HG02870 (cell line): ENCODE results near the gene OPCML.

Source experiments
- ATAC-seq: cut with Tn5 transposase; IDR thresholded peaks from one replicate; pipeline ENCODE4 v1.9.1; 2021; ENCODE audit warnings: mild to moderate bottlenecking, moderate library complexity; ENCODE audit not compliant: unreplicated experiment

OPCML gene

DNA sequence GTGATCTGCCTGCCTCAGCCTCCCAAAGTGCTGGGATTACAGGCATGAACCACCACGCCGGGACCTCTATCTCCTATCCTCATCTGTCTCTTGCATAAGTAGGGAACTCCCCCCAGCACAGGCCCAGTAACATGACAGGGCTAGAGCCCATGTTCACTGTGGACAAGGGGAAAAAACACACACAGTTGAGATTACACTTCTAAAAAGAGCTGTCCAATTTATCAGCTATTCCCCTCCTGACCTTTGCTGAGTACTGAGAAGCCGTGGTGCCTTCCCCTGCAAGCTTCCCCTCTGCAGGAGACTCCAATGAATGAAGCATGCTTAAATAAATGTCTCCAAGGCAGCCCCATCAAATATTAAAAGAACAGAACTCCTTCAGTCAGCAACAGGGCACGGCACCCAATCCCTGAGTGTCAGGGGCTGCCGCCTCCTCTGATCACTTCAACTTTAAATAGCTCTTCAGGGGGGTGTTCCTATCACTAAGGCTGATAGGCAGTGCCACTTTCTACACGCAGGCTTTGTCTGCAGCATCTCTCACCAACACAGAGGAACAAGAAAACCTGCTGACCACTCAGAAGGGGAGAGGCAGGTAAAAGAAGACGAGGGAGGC lies 385.5 kb downstream of the OPCML start:
- no peak for ATAC-seq

GRCh38 chr11:133137939-133138338 lies 394.4 kb downstream of the OPCML start:
- ATAC-seq = no peak

DNA sequence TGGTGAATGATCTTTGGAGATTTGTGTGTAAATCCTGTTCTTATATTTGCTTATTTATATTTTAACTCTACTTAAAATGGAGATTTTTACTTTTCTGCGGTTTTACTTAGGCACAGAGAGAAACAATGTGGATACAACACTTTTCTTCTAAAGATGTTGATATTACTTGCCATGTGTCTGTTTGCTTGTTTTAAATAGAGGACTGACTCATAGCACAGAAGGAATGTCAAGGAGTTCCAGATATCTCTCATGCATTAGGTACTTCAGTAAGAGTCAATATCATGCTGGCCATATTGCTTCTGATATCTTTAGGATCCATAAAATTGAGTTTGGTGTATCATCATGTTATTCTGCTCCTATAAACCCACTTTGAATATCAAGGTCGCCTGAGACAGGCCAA lies 395.0 kb downstream of the OPCML start:
- ATAC-seq = no peak

- no peak for ATAC-seq
Measured at GRCh38 chr11:133136376-133136775, 395.9 kb downstream of the OPCML start.

GRCh38 chr11:133134314-133135173 lies 397.8 kb downstream of the OPCML start:
- peak; percentile 89 for ATAC-seq

- no peak for ATAC-seq
Measured at GRCh38 chr11:133133606-133134005, 398.7 kb downstream of the OPCML start.

DNA sequence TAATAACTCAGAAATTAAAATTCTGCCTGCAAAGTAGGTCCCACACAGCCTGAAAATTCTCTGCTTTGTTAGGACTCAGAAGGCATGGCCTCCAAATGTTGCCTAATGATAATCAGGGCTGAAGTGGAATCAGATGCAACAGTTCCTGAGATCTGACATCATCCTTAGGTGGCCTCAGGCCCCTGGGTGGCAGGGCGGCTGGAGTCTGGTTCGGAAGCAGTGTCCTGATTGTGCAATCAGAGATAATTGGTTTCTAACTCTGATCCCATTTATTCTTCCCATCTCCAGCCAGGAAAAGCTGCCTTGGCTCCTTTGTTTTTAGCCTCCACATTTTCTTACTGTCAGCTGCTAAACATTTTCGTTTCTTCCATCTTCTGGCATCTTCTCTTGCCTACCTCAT lies 399.3 kb downstream of the OPCML start:
- ATAC-seq = no peak

DNA sequence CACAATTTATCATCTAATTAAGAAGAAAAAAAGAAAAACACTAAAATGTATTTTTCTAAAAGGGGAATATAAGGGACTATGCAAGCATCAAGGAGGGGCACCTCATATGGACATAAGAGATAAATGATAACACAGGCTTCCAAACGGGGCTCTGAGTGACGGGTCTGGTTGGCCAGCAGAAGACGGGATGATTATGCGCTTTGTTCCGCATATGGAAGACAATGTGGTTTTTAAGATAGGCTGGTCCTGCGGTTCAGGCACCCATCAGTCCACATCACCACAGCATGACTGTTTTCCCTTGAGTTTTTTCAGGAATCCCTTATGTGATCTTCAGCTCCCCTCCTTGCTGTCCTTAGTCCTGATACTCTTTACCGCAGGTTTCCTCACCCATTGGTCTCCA lies 404.6 kb downstream of the OPCML start:
- no peak for ATAC-seq

- no peak for ATAC-seq
Measured at GRCh38 chr11:133123796-133124195, 408.5 kb downstream of the OPCML start.

DNA sequence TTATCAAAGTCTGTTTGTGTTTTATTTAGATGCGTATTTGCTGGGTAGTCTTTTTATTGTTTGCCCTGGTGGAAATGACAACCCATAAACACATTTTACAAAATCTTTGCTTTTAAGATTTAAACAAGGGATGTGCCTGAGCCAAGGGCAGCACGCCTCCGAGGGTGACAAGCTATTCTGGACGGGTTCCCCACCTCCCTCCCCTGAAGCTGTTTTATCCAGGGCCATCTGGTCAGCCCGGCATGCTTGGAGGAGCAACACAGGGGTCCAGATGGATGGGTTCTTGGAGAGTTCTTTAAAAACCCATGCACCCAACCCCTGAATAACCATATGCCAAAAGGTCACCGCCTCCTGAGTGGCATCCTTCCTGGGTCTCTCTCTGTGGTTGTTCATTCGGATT lies 408.9 kb downstream of the OPCML start:
- no peak for ATAC-seq

DNA sequence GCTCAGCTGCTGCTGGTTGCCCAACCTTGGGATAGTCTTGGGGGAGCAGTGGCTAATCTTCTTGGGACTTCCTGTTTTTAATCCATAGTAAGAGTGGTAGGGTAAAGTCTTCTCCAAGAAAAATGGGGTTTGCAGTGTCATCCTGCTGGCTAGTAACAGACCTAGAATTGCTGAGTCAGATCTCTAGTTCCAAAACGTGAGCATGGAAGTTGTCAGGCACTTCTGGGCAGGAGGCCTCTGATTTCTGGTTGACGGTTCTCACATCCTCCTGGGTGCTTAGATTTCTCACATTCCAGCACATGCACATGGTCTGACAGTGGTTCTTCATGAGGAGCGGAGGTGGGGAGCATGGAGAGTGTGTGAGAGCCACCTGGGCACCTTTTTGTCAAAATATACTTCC lies 410.0 kb downstream of the OPCML start:
- ATAC-seq = no peak

GRCh38 chr11:133118563-133119268 lies 413.6 kb downstream of the OPCML start:
- ATAC-seq = no peak

DNA sequence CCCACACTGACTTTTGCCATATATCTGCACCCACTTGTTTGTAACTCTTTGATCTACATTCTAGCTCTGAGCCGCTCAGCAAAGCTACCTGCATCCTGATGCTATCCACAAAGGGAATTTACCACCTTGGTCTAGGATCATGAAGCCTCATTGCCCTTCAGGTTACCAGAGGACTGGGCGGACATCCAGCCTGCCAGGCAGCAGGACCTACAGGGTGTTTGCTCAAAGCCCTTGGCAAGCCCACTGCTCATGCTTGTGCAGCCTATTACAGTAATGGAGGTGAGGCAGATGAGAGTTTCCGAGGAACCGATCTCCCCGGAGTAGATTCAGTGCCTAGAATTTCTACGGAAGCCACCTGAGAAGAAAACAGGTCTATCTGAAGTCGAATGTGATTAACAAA lies 417.2 kb downstream of the OPCML start:
- no peak for ATAC-seq

DNA sequence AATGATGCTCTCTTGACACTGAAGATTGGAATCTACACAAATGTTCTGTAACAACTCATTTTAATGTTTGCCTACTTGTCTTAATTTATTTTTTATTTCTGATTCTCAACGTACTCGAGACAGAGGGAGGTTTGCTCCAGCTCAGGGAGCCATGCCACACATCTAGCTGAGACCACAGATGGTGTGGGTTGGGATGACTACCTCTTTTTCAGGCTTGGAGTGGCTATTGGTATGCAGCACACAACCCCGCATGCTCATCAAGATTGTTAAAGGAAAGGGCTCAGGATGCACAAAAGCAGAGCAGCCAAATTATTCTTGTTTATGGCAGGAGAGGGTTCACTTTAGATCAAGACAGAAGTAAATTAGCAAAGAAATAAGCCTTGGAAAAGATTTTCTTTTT lies 424.5 kb downstream of the OPCML start:
- ATAC-seq = no peak

DNA sequence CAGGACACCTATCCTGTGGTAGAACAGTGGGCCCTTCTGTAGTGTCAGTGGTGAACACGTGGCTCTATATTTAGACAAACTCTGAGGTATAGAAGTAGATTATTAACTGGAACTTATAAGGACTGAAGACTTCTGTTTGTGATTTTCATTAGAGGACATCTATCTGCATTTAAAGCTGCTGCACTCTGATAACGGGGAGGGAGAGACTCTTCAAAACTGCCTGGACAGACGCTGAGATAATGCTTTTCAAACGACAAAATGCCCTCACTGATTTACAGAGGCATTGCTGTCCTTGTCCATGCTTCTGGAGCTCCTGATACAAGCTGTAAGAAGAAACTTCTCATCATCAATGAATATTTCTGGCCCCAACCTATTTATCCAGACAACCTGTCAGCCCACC lies 425.2 kb downstream of the OPCML start:
- ATAC-seq = no peak

GRCh38 chr11:133106417-133106816 lies 425.9 kb downstream of the OPCML start:
- no peak for ATAC-seq

DNA sequence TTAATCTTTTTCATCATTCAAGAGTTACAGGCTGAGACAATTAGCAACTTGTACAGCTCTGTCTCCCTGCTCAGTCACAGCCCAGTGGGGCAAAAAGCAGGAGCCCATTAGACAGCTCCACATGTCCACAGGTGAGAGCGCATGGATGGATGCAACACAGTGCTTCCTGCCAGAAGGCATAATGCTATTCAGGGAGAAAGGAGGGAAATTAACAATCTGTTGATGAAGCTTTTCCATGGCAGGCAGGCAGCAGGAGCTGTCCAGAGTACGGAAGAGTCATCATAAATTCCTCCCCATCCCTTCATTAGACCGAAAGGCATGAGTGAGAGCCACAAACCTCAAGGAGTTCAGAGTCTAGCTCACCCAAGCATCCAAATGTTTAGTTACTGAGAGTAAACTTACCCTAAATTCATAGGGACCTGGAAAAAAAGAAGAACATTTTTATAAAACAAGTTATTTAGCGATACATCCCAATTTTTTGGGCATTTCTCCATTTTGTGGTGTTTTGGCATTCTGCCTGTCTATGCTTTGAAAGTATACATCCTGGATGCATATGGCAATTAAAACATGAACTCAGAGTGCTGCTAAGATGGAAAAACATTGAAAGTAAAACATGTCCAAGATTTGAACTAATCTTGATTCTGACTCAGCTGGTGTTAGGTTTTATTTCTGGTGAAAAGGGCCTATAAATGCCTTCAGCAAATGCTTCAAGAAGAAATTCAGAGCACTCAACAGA lies 428.1 kb downstream of the OPCML start:
- ATAC-seq = no peak

DNA sequence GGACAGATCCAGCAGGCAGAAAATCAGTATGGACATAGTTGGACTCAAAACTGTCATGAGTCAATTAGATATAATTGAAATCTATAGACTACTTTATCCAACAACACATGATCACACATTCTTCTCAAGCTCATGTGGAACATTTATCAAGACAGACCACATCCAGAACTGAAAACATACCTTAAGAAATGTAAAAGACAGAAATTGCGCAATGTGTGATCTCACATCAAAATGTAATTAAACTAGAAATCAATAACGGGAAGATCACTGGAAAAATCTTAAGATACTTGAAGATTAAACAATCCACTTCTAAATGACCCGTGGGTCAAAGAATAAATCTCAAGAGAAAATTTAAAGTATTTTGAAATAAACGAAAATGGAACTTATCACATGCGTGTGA lies 435.3 kb downstream of the OPCML start:
- no peak for ATAC-seq

GRCh38 chr11:133086518-133086917 lies 445.8 kb downstream of the OPCML start:
- no peak for ATAC-seq

DNA sequence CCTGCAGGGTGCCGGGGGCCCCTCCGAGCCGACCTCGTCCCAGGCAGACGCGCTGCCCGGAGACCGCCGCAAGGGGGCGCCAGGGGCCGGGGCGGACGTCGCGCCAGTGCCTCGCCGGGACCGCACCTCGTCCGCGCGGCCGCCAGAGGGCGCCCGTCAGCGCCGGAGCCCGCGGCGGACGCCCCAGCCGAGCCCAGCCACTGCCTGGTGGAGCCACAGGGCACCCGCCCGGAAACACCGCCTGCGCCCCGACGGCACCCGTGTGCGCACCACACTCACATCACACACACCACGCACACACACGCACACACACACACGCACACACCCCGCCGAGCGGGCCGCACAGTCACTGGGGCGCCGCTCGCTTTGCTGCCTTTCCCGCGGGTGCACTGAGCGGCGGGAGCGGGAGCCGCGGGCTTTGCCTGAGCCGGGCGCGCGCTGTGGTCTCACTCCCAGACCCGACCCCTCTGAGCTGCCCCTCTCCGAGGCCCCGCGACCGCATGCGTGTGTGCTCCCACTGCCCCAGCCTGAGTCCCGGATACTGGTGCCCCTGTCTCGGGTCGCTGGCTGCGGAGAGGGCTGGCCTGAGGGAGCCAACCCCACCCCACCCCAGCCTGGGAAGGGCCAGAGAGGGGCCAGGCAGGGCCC lies 449.3 kb downstream of the OPCML start:
- peak; percentile 88 for ATAC-seq

DNA sequence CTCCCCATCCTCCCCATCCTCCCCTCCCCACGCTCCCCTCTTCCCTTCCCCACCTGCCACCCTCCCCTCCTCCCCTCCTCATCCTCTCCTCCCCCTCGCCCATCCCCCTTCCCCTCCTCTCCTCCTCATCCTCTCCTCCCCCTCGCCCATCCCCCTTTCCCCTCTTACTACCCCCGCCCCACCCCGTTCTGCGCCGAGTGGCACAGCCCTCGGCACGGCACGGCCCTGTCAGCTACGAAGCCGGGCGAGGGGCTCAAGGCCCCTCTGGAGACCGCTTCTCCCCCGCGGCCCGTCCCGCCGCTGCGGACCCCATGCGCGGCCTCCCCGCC lies 449.9 kb downstream of the OPCML start:
- no peak for ATAC-seq
